HEK293 (cell line): ENCODE measurements around the gene OR4D11.

Experiments
- CTCF ChIA-PET: fragments of 350-600 bp; formaldehyde crosslinking; extraction: SDS; loops from one replicate; lab custom pipeline; 2021; ENCODE audit warnings: antibody characterized with exemption; lab: Yijun Ruan, JAX
- POLR2A ChIA-PET: fragments of 300-600 bp; formaldehyde crosslinking; extraction: SDS; loops from one replicate; lab custom pipeline; 2020; ENCODE audit warnings: antibody characterized with exemption, inconsistent platforms; lab: Yijun Ruan, JAX
- H3K27ac ChIP-seq: fragments of 200-500 bp; sonication (Bioruptor generic); 2 replicates; pipeline ENCODE4 v1.5.1; 2014; ENCODE audit warnings: low read depth, low read length, control low read depth, inconsistent platforms; ENCODE audit errors: extremely low read depth
- H3K36me3 ChIP-seq, 2 experiments: fragments of 200-500 bp in 1 of 2; sonication (Bioruptor generic) in 1 of 2; 1 replicate in 1 of 2; 2 replicates in 1 of 2; pipeline ENCODE4 v1.5.1; 2014 to 2017; ENCODE audit warnings: inconsistent platforms in 2 of 2, low read length in 2 of 2; ENCODE audit not compliant: control insufficient read depth in 2 of 2, insufficient read depth in 1 of 2
- H3K4me1 ChIP-seq: fragments of 200-500 bp; sonication (Bioruptor generic); 2 replicates; pipeline ENCODE4 v1.5.1; 2014; ENCODE audit warnings: mild to moderate bottlenecking, low read length, inconsistent platforms; ENCODE audit not compliant: control insufficient read depth, insufficient read depth
- H3K4me3 ChIP-seq: 2 replicates; pipeline ENCODE4 v1.5.1; 2011; ENCODE audit warnings: low read depth, mild to moderate bottlenecking, control low read depth, low read length, moderate library complexity
- H3K9me3 ChIP-seq: fragments of 200-500 bp; sonication (Bioruptor generic); 2 replicates; pipeline ENCODE4 v1.5.1; 2014; ENCODE audit warnings: low read depth, low read length, inconsistent platforms; ENCODE audit not compliant: control insufficient read depth, insufficient read depth
- SP3 ChIP-seq: fragments of 450-650 bp; formaldehyde crosslinking; IDR thresholded peaks from 2 replicates; pipeline ENCODE4 v1.5.1; 2016; ENCODE audit warnings: missing biosample characterization, missing genetic modification characterization
- YY1 ChIP-seq: fragments of 450-650 bp; formaldehyde crosslinking; IDR thresholded peaks from 2 replicates; pipeline ENCODE4 v1.5.1; 2018; ENCODE audit warnings: missing biosample characterization, missing genetic modification characterization
- ZNF174 ChIP-seq: fragments of 450-650 bp; formaldehyde crosslinking; IDR thresholded peaks from 2 replicates; pipeline ENCODE4 v1.5.0; 2017; ENCODE audit warnings: missing biosample characterization, mild to moderate bottlenecking, missing genetic modification characterization
- ZNF19 ChIP-seq: fragments of 450-650 bp; formaldehyde crosslinking; IDR thresholded peaks from 2 replicates; pipeline ENCODE4; 2016; ENCODE audit warnings: missing biosample characterization, missing genetic modification characterization, low read depth
- ZNF24 ChIP-seq: fragments of 450-650 bp; formaldehyde crosslinking; IDR thresholded peaks from 2 replicates; pipeline ENCODE4 v1.5.1; 2016; ENCODE audit warnings: missing biosample characterization, missing genetic modification characterization
- ZNF311 ChIP-seq: fragments of 450-650 bp; formaldehyde crosslinking; IDR thresholded peaks from 2 replicates; pipeline ENCODE4 v1.5.1; 2017; ENCODE audit warnings: missing biosample characterization, missing genetic modification characterization, borderline replicate concordance
- ZNF391 ChIP-seq: fragments of 450-650 bp; formaldehyde crosslinking; IDR thresholded peaks from 2 replicates; pipeline ENCODE4 v1.5.1; 2016; ENCODE audit warnings: low read depth, missing biosample characterization, missing genetic modification characterization, borderline replicate concordance
- ZNF433 ChIP-seq: fragments of 450-650 bp; formaldehyde crosslinking; IDR thresholded peaks from 2 replicates; pipeline ENCODE4 v1.5.1; 2016; ENCODE audit warnings: missing biosample characterization, missing genetic modification characterization, low read depth
- ZNF530 ChIP-seq: fragments of 450-650 bp; formaldehyde crosslinking; IDR thresholded peaks from 2 replicates; pipeline ENCODE4 v1.5.1; 2016; ENCODE audit warnings: low read depth, missing biosample characterization, missing genetic modification characterization
- ZNF555 ChIP-seq: fragments of 450-650 bp; formaldehyde crosslinking; conservative IDR thresholded peaks from 2 replicates; pipeline ENCODE4 v1.5.1; 2017; ENCODE audit warnings: missing biosample characterization, mild to moderate bottlenecking, missing genetic modification characterization, inconsistent platforms
- ZNF585B ChIP-seq: fragments of 450-650 bp; formaldehyde crosslinking; IDR thresholded peaks from 2 replicates; pipeline ENCODE4 v1.5.1; 2016; ENCODE audit warnings: missing biosample characterization, missing genetic modification characterization
- ZNF600 ChIP-seq: fragments of 450-650 bp; formaldehyde crosslinking; IDR thresholded peaks from 2 replicates; pipeline ENCODE4 v1.5.1; 2016; ENCODE audit warnings: missing biosample characterization, missing genetic modification characterization
- ZNF654 ChIP-seq: fragments of 450-650 bp; formaldehyde crosslinking; IDR thresholded peaks from 2 replicates; pipeline ENCODE4 v1.5.1; 2016; ENCODE audit warnings: low read depth, missing biosample characterization, missing genetic modification characterization
- ZNF76 ChIP-seq: fragments of 450-650 bp; formaldehyde crosslinking; IDR thresholded peaks from 2 replicates; pipeline ENCODE4; 2016; ENCODE audit warnings: low read depth, missing biosample characterization, missing genetic modification characterization, borderline replicate concordance
- TF ChIP-seq, protein P1 (sequence below): fragments of 450-650 bp; formaldehyde crosslinking; IDR thresholded peaks from 2 replicates; pipeline ENCODE4 v1.5.1; 2016; ENCODE audit warnings: missing biosample characterization, missing genetic modification characterization
- TF ChIP-seq, protein P2 (sequence below): fragments of 450-650 bp; formaldehyde crosslinking; IDR thresholded peaks from 2 replicates; pipeline ENCODE4 v1.5.1; 2016; ENCODE audit warnings: missing biosample characterization, missing genetic modification characterization

The OR4D11 gene

DNA sequence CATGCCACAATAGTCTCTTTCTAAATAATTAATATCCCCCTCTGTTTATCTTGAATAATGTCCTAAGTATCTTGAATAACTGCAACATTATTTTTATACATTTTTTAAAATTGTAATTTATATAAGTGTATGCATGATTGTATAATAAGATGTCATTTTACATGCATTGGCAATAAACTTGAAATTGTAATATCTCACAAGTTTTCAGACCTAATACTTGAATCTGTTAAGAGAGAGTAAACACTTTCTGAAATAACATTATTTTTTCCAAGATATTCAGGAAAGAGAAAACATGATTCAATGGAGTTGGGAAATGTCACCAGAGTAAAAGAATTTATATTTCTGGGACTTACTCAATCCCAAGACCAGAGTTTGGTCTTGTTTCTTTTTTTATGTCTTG, at the start of gene OR4D11:
Gene OR4D11, plus strand, starts transcription at position 301 of the 400 bp plus-strand sequence. Its CDS starts 0 bp downstream, at position 301.
- no peak for TF ChIP-seq ZNF433 (tag by site-specific recombination)
- no peak for TF ChIP-seq ZNF174 (tag by site-specific recombination)
- TF ChIP-seq ZNF391 (tag by site-specific recombination), result no peak
- Histone ChIP-seq H3K36me3 (no peaks in the 10 kb centered on the region), H3K9me3 (no peaks in the 10 kb centered on the region), H3K27ac (no peak within 1 kb of the TSS), H3K4me3 (no peak within 1 kb of the TSS), H3K4me1 (no peaks in the 10 kb centered on the region)
- ChIA-PET CTCF (no interaction called here), POLR2A (no interaction called here)

DNA sequence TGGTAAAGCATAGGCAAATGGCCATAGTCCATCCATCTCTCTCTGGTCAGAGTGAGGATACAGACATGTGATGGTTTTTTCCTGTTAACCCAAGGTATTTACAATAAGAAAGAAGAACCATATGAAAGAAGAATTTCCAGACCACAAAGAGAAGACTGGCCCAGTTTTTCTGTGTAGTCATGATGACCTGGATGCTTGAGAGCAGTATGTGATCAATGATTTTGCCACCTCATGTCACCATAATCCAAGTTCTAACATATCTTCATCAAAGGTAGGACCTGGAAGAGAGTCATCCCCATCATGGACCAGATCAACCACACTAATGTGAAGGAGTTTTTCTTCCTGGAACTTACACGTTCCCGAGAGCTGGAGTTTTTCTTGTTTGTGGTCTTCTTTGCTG, 46.7 kb upstream of the OR4D11 start, which contains the start of gene OR4D6:
Gene OR4D6, plus strand, starts transcription at position 301 of the 400 bp plus-strand sequence. Its CDS starts 0 bp downstream, at position 301.
- CTCF ChIA-PET, result no interaction called here

DNA sequence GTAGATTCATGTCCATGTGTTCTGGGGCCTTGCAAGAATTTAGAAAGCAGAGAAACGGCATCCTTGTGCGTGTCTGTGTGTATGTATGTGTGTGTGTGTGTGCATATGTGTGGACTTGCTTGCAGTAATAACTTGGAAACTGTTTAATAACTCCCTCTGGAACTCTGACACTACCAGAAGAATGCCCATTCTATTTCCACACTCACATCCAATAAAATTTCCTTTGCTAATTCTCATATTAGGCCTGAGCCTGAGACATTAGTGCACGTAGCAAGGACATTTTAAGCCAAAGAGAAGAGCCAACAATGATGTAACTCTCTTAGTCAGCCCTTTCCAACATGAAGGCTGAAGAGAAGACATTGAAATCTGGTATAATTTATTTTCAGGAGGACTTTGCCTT, 43.5 kb upstream of the OR4D11 start:
- Histone ChIP-seq H3K9me3 (no peaks in the 10 kb centered on the region), H3K4me1 (no peaks in the 10 kb centered on the region), H3K4me3 (no peak overlapping the region), H3K27ac (no peak overlapping the region), H3K36me3 (no peaks in the 10 kb centered on the region)
- ChIA-PET CTCF (no interaction called here), POLR2A (no interaction called here)
- TF ChIP-seq ZNF76 (tag by site-specific recombination), result no peak

More for the DNA sequence above, 46.7 kb upstream of the OR4D11 start, which contains the start of gene OR4D6:
- no peaks in the 10 kb centered on the region for H3K9me3 ChIP-seq
- no peak within 1 kb of the TSS for H3K4me3 ChIP-seq
- H3K36me3 ChIP-seq, result no peaks in the 10 kb centered on the region
- H3K4me1 ChIP-seq, result no peaks in the 10 kb centered on the region
- H3K27ac ChIP-seq, result no peak within 1 kb of the TSS
- no peak for TF ChIP-seq SP3 (tag by site-specific recombination)
- no peak for TF ChIP-seq ZNF600 (tag by site-specific recombination)
- TF ChIP-seq, protein P1, sequence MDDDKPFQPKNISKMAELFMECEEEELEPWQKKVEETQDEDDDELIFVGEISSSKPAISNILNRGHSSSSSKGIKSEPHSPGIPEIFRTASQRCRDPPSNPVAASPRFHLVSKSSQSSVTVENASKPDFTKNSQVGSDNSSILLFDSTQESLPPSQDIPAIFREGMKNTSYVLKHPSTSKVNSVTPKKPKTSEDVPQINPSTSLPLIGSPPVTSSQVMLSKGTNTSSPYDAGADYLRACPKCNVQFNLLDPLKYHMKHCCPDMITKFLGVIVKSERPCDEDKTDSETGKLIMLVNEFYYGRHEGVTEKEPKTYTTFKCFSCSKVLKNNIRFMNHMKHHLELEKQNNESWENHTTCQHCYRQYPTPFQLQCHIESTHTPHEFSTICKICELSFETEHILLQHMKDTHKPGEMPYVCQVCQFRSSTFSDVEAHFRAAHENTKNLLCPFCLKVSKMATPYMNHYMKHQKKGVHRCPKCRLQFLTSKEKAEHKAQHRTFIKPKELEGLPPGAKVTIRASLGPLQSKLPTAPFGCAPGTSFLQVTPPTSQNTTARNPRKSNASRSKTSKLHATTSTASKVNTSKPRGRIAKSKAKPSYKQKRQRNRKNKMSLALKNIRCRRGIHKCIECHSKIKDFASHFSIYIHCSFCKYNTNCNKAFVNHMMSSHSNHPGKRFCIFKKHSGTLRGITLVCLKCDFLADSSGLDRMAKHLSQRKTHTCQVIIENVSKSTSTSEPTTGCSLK (tag by site-specific recombination), result no peak
- no peak for TF ChIP-seq YY1 (tag by site-specific recombination)
- TF ChIP-seq ZNF19 (tag by site-specific recombination), result no peak
- TF ChIP-seq ZNF530, result no peak
- no peak for TF ChIP-seq ZNF24 (tag by site-specific recombination)
- no peak for TF ChIP-seq ZNF585B
- TF ChIP-seq ZNF555 (tag by site-specific recombination), result no peak
- no peak for TF ChIP-seq ZNF654
- POLR2A ChIA-PET, result no interaction called here

DNA sequence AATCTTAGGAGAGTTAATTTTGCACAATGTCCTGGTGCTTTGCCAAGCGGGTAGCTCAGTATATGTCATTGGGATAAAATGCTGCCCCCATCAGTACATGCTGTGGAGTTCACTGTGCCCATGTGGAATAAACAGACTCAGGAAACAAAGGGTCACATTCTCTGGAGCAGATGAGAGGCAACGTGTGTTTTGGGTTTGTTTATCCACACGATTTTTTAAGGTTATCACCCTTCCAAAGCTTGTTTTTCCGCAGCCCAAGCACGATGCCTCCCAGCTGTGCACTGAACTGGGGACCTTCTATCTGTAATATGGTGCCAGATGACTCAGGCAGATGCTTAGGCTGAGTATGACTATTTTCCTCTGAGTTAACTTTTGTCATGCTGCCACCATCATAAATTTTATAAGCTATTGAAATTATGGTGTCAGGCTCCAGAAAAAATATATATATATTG, 40.2 kb upstream of the OR4D11 start:
- H3K27ac ChIP-seq, result no peak overlapping the region
- H3K4me1 ChIP-seq, result no peaks in the 10 kb centered on the region
- no peaks in the 10 kb centered on the region for H3K36me3 ChIP-seq
- ChIA-PET CTCF (interaction anchor here (0.6 kb wide), 1 partner anchor 10 kb away, joined by 3 read pairs; no protein-coding TSS in a partner anchor), POLR2A (no interaction called here)
- H3K9me3 ChIP-seq, result no peaks in the 10 kb centered on the region
- TF ChIP-seq ZNF311, result no peak
- TF ChIP-seq, protein P2, sequence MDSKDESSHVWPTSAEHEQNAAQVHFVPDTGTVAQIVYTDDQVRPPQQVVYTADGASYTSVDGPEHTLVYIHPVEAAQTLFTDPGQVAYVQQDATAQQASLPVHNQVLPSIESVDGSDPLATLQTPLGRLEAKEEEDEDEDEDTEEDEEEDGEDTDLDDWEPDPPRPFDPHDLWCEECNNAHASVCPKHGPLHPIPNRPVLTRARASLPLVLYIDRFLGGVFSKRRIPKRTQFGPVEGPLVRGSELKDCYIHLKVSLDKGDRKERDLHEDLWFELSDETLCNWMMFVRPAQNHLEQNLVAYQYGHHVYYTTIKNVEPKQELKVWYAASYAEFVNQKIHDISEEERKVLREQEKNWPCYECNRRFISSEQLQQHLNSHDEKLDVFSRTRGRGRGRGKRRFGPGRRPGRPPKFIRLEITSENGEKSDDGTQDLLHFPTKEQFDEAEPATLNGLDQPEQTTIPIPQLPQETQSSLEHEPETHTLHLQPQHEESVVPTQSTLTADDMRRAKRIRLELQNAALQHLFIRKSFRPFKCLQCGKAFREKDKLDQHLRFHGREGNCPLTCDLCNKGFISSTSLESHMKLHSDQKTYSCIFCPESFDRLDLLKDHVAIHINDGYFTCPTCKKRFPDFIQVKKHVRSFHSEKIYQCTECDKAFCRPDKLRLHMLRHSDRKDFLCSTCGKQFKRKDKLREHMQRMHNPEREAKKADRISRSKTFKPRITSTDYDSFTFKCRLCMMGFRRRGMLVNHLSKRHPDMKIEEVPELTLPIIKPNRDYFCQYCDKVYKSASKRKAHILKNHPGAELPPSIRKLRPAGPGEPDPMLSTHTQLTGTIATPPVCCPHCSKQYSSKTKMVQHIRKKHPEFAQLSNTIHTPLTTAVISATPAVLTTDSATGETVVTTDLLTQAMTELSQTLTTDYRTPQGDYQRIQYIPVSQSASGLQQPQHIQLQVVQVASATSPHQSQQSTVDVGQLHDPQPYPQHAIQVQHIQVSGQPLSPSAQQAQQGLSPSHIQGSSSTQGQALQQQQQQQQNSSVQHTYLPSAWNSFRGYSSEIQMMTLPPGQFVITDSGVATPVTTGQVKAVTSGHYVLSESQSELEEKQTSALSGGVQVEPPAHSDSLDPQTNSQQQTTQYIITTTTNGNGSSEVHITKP (tag by site-specific recombination), result 0 out of 2 replicates have a peak, but pooled peaks have one; percentile 27
- no peak overlapping the region for H3K4me3 ChIP-seq
